GM18867 (cell line): ENCODE results near the gene LHPP.

Source experiments
- ATAC-seq: cut with Tn5 transposase; IDR thresholded peaks from one replicate; pipeline ENCODE4 v1.9.1; 2021; ENCODE audit warnings: mild to moderate bottlenecking, moderate library complexity; ENCODE audit not compliant: unreplicated experiment

LHPP gene

GRCh38 chr10:124618470-124619073, 156.9 kb downstream of the LHPP start:
- ATAC-seq, result no peak

GRCh38 chr10:124619195-124619594, 157.6 kb downstream of the LHPP start:
- no peak for ATAC-seq

- ATAC-seq, result peak; percentile 64
Observed at GRCh38 chr10:124619802-124620490, 158.3 kb downstream of the LHPP start.

GRCh38 chr10:124621637-124622036, 160.0 kb downstream of the LHPP start:
- ATAC-seq, result no peak

- ATAC-seq, result no peak
Observed at GRCh38 chr10:124622158-124622557, 160.5 kb downstream of the LHPP start.

- ATAC-seq, result no peak
Observed at GRCh38 chr10:124622866-124623536, 161.4 kb downstream of the LHPP start.

GRCh38 chr10:124624006-124624405, 162.4 kb downstream of the LHPP start:
- no peak for ATAC-seq

- ATAC-seq, result no peak
Observed at GRCh38 chr10:124624466-124624865, 162.8 kb downstream of the LHPP start.

GRCh38 chr10:124624895-124625294, 163.3 kb downstream of the LHPP start:
- ATAC-seq, result no peak

GRCh38 chr10:124625831-124626238, 164.2 kb downstream of the LHPP start:
- no peak for ATAC-seq

GRCh38 chr10:124626759-124627380, 165.2 kb downstream of the LHPP start:
- peak; percentile 70 for ATAC-seq

- no peak for ATAC-seq
Observed at GRCh38 chr10:124627866-124628675, 166.4 kb downstream of the LHPP start.

GRCh38 chr10:124628676-124629021, 167.0 kb downstream of the LHPP start:
- ATAC-seq, result no peak

- ATAC-seq, result no peak
Observed at GRCh38 chr10:124629415-124629814, 167.8 kb downstream of the LHPP start.

GRCh38 chr10:124629842-124630241, 168.2 kb downstream of the LHPP start:
- ATAC-seq, result no peak

- ATAC-seq, result no peak
Observed at GRCh38 chr10:124630551-124630950, 168.9 kb downstream of the LHPP start.

GRCh38 chr10:124632064-124632531, 170.5 kb downstream of the LHPP start:
- ATAC-seq, result no peak

- no peak for ATAC-seq
Observed at GRCh38 chr10:124632566-124632965, 170.9 kb downstream of the LHPP start.

GRCh38 chr10:124636271-124636995, 174.8 kb downstream of the LHPP start:
- ATAC-seq, result no peak

- no peak for ATAC-seq
Observed at GRCh38 chr10:124637091-124637700, 175.6 kb downstream of the LHPP start.
